HG02623 (cell line): ENCODE data around the gene CERS1.

Experiments
- ATAC-seq: cut with Tn5 transposase; IDR thresholded peaks from one replicate; pipeline ENCODE4 v1.9.1; 2021; ENCODE audit warnings: moderate library complexity; ENCODE audit not compliant: unreplicated experiment

CERS1 gene

GRCh38 chr19:18859676-18860301 is 36.2 kb downstream of the CERS1 start:
- no peak for ATAC-seq

GRCh38 chr19:18858906-18859646 is 36.9 kb downstream of the CERS1 start:
- ATAC-seq: no peak

DNA sequence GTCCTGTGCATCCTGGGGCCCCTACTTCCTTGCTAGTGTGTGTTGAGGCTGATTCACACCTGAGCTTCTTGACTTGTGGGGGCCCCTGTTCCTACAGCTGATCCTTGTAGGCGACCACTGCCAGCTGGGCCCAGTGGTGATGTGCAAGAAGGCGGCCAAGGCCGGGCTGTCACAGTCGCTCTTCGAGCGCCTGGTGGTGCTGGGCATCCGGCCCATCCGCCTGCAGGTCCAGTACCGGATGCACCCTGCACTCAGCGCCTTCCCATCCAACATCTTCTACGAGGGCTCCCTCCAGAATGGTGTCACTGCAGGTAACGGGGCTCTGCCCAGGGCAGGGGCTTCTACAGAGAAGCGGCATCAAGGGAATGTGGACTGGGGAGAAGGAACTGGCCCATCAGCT is 38.7 kb downstream of the CERS1 start:
- no peak for ATAC-seq

- ATAC-seq: no peak
These were observed 39.4 kb downstream of the CERS1 start for GRCh38 chr19:18856385-18857126.

GRCh38 chr19:18855647-18856384 is 40.1 kb downstream of the CERS1 start:
- ATAC-seq: no peak

GRCh38 chr19:18854982-18855381 is 41.0 kb downstream of the CERS1 start:
- ATAC-seq: no peak

GRCh38 chr19:18853755-18854427 is 42.1 kb downstream of the CERS1 start:
- no peak for ATAC-seq

GRCh38 chr19:18852648-18853047 is 43.3 kb downstream of the CERS1 start:
- ATAC-seq: no peak

DNA sequence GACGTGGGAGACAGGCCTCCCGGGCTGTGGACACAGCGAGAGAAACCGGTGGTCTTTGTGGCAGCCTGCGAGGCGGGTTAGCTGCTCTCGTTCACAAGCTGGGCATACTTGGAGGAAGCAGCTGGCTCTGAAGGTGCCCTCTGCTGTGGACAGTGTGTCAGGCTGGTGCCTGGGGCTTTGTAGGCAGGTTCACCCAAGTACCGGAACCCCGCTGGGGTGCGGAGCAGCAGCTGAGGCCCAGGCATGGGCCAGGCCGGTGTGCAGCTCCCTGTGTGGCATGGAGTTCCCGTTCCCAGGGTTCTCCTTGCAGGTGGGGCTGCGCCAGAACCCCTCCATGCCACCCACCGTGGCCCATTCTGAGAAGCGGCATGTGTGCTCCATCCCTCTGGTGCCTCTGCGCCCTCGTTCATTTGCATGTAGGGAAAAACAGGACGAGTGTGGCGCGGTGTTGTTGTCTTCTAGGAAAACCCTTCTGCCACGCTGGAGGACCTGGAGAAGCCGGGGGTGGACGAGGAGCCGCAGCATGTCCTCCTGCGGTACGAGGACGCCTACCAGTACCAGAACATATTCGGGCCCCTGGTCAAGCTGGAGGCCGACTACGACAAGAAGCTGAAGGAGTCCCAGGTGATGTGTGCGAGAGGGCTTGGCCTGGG is 44.2 kb downstream of the CERS1 start:
- no peak for ATAC-seq

DNA sequence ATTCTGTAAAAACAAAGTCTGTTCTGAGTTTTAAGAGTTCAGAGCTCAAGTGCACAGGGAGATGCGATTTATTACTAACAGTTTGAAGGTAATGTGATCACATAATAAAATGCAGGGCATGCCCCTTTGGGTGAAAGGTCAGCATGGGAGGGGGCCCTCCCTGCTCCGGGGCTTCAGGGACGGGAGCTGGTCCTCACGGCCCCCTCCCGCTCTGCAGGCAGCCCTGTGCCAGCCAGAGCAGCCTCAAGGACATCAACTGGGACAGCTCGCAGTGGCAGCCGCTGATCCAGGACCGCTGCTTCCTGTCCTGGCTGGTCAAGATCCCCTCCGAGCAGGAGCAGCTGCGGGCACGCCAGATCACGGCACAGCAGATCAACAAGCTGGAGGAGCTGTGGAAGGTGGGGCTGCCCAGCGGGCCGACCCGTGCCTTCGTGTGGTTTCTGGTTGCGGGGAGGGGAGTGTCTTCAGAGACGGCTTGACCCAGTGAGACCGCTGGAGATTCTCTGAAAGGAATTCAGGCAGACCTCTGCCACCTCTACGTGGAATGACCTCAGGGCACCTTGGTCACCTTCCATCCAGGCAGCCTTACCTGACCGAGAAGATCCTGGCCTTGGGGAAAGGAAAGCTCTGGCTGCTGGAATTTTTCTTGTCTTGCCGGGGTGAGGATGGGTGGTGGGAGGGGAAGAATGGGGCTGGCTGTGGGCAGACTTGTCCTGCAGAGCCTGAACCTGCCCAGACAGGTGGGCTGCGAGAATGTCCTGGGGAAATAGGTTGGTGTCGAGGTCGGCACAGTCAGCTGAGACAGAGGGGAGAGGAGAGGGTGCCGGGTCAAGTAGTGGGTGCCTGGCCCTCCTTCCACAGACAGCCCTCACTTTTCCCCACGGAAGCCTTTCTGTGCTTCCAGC is 45.2 kb downstream of the CERS1 start:
- no peak for ATAC-seq

- no peak for ATAC-seq
These were observed 46.0 kb downstream of the CERS1 start for GRCh38 chr19:18849838-18850400.

DNA sequence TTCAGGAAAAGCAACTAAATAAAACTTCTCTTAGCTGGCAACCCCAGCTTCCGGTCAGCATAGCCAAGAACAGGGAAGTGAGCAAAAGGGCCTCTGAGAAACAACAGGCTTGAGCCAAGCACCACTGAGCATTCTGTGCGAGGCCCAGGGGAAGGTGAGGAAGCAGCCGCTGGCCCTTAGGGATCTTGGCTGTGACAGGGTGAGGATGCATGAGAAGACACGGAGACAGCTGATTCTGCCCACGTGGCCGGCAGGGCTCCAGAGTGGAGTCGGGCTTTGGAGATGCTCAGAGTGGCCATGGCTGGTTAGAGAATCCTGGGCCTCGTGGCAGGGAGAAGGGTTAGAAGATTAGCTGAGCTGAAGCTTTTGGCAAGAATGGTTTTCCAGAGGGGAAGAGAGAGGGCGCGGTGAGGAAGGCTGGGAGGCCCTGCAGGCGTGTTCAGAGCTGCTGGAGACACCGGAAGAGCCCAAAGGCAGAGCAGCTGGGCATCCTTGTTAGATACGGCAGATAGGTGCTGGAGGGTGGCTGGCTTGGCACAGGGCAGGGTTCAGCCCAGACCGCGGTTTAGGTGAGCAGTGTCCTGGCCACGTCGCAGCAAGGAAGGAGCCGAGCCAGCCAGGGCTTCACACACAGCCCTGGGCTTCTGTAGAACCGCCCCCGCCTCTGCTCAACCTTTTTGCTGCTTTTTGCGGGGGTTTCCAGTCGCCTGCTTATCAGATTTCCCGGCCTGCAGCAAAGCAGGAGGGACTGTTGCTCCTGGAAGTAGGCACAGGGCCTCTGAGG is 46.9 kb downstream of the CERS1 start:
- ATAC-seq: no peak

DNA sequence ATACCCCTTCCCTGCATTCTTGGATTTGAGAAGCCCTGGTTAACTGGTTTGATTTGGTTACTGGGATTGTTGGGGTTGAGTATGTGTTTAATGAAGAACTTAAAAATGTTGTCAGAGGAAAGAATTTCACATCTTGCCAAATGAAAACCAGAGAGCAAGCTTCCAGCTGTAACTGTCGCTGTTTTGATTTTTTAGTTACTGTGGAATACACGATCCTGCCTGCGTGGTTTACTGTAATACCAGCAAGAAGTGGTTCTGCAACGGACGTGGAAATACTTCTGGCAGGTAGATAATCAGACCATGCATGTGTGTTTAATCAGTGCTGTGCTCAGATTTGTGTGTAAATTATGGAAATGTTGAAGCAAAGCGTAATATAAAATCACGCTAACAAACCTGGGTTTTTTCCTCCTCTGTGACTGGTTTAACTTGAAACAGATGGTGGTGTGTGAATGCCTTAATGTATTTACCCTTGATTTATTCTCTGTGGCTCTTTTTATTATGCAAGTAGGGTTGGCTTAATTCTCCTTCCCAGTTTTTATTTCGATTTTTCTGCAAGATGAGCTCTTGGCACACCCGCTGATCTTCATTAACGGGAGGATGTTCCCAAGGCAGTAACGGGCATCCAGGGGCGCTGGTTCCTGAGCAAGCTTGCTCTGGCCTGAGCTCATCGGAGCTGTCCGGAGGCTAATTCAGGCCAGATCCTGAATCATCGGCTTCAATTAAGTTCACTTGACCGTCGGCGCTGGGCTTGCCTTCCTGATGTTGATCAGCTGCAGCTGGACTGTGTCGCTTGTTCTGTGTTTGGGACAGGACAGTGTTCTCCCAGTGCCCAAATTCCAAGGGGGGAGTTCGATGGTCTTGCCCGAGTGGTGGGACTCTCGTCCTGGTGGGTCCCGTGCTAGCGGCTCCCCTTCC is 48.2 kb downstream of the CERS1 start:
- ATAC-seq: no peak

GRCh38 chr19:18846862-18847548 is 49.0 kb downstream of the CERS1 start:
- no peak for ATAC-seq

DNA sequence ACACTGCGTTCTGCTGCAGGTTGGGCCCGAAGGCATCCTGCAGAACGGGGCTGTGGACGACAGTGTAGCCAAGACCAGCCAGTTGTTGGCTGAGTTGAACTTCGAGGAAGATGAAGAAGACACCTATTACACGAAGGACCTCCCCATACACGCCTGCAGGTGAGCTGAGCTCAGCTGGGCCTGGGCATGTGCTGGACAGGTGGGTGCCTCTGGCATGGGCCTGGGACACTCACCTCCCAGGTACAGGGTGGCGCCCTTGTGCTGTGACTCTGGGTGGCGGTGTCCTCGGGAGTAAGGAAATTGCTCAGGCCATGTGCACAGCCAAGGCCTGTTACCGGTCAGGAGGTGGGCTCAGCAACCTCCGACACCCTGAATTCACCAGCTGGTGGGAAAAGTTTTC is 50.0 kb downstream of the CERS1 start:
- ATAC-seq: no peak

DNA sequence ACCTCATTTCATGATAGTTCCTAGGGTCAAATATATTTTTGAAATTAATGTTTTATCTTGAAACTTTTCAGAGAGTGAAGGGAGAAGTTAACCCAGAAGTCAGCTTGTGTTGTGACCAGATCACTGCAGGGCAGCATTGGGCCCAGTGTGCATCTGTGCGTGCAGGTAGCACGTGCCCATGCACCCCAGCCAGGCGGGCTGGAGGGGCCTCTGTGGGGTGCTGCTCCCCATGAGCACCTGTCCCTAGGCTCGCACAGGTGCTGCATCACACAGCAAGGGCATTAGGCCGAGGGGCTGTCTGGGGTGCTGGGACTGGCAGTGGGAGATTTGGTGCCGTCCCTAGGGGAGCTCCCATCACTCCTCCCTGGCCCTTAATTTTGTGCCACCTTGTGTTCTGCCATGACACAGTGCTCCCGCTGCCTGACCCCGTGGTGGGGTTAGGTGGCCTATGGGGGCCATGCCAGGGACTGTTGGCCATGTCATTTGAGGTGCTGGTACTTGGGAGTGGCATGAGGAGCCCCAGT is 51.1 kb downstream of the CERS1 start:
- no peak for ATAC-seq
